ENCODE measurements around the gene HEATR1.

GRCh38 chr1:236575523-236575922, 28.8 kb downstream of the HEATR1 start:
- TF ChIP-seq CTCF (IDR thresholded peaks at IDR 0.05) (no peak), POLR2A (IDR thresholded peaks at IDR 0.05) (no peak)
